ENCODE measurements around the gene PAPOLB.

The PAPOLB gene

DNA sequence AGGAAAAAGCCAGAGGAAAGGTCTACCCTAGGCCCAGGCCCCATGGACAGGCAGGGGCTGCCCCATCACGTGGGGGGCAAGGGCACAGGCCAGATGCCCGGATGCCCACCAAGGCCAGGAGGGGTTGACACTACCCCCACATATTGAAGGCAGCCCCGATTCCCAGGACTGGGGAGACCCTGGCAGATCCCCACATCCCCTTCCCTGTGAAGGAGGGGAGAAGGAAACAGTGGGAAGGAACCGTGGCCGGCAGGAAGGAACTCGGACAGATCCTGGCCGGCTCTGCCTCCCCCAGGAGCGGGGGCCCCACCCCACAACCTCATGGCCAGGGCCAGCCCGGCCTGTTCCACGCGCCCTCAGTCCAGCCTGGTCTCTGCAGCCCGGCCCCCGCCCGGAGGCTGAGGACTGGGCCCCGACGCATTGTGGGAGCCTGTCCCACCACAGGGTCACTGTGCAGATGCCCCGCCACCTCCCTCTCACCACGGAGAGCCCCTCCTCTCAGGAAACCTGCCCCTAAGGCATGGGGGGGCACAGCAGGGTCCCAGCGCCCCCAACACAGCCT is 41.3 kb downstream of the PAPOLB start:
- DNase-seq: no peak

DNA sequence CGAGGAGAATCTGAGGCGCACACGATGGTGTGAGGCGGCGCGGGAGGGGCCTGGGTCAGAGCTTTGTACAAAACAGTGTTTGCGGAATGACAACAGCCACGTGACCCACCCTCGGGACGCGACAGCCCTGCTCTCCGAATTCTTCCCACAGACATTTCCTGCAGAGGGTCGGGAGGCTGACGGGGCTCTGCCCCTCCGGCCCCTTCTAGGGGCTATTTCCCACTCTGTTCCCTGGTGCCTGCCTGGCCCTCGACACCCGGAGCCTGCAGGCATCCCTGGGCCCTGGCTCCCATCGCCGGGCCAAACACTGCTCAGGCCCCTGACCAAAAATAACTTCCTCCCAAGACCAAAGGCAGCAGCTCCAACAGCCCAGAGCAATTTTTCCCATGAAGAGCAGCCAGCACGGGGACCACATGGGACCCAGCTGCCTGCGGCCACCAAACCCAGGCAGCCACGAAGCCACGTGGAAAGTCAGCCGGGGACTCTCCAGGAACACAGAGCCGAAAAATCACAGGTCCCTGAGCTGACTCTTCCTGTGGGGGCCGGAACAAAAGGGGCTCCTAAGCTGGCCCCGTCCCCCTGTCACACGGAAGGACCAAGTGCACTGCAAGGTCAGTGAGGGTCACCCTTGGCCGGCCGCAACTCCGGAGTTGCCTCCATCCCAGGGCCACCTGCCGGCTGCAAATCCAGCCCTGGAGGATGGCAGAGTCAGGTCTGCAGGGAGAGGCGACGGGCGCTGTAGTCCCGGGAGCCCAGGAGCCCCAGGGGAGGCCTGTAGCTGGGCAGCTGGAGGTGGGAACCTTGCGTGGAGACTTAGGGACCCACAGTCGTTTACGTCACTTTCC is 42.0 kb downstream of the PAPOLB start:
- no peak for DNase-seq

DNA sequence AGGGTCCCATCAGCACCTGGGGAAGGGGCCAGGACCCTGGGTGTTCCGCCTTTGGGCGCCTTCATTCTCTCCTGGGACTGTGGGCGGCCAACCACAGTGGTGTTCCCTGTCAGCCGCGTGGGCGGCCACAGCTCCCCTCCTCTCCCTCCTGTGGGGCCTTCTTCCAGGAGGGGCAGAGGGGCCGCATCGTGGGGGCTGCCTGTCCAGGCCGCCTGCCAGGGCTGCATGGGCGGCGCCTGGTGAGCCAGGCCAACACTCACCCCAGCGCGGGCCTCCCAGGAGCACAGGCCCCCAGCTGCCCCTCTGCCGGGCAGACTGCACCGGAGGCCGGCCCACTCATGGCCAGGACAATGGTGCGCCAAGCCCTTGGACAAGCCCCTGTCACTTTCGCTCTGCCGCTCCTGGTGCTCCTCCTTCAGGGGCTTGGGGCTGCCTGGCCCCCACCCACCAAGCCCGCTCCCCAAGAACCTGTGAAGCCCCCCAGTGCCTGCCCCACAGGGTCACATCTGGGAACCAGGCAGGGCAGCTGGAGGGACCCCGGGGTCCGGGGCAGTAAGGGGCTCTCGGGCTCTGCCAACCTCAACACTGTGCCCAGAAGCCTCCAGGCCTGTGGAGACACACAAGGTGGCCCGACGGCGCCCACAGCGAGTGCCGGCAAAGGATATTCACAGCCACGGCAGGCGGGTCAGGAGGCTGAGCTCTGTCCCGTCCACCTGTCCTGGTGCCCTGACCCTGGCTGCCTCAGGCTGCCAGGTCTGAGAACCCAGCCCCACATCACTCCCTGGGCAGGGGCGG is 43.6 kb downstream of the PAPOLB start:
- no peak for DNase-seq

DNA sequence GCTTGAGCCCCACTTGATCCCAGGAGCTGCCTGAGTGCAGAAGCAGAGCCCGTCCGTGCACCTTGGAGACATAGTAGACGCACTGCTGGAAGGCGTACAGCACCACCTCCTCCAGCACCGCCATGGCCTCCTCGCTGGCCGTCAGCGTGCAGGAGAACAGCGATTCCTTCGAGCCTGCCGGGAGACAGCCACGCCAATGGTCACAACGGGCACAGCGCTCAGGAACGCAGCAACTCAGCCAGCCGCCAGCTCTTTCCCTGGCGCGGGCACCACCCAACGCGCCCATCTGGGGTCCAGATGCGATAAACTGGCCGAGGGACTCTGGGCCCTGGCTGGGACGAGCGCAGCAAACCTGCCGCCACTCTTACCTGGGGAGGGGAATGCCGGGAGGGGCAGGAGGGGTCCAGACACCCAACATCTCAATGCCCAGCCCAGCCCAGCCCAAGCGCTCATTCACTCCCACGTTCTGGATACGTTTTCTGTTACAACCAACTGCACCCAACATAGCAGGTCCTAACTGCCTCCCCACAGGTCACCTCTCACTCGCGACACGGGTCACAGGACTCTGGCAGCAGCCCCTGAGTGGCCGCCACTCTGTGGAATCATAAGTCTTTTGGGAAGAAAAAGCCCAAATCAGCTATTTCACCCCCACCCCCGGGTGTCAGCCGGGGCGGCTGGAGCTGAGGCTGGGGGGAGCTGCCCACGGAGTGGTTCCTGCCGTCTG is 44.5 kb downstream of the PAPOLB start:
- DNase-seq: no peak

DNA sequence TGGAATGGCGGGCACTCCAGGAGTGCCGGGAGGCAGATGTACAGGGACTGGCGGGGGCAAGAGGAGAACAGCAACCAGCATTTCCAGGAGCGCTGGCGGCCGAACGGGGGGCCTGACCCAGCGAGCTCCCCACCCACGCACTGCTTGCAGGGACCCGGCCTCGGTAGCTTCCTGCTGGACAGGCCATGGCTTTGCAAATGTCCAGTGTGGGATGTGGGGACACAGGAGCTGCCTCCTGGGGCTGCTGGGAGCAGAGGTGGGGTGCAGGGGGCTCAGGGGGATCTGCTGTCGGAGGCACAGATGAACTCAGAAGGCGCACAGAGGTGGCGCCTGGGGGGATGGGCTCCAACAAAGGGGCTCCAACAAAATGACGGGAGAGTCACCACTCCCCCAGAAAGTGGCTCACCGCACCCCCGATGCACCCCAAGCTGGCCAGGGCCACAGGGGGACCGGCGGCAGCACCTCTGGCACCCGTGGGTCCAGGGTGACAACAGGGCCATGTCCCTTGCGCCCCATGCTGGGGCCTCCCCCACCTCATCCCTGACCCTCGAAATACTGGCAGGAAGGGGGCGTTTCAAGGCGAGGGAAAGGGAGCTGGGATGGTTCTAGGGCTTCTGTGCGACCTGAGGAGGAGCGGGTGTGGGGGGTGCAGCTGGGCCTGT is 45.3 kb downstream of the PAPOLB start:
- no peak for DNase-seq

DNA sequence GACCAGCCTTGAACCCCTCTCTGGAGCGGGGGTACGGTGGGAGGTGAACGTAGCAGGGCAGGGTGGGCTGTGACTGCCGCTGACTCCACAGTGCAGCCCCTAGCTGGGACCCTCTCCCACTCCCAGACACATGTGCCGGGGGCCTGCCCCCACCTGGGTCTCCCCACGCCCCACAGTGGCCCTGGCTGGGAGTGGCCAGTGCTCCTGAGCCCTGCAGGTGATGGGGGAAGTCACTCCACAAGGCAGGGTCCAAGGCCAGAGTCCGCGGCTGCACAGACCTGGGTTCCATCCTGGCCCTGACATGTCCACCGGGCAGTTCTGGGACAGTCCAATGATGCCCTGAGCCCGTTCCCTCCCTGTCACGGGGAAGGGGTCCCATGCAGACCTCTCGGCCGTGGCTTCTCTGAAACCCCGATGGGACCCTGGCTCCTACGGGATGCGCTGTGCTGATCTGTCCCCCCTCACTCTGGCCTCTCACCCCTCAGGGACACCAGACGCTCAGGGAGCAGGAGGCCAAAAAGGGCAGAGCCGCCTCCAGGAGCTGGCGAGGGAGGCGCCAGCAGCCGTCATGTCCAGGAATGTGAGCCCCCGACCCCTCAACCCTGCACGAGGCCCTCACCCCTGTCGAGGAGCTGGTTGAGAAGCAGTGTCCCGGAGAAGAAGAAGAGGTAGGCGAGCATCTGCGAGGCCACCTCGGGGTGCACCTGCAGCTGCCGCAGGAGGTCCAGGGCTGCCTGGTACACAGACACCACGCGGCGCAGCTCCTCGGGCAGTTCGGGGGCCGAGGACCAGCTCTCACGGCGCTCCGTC is 46.0 kb downstream of the PAPOLB start:
- DNase-seq: no peak

DNA sequence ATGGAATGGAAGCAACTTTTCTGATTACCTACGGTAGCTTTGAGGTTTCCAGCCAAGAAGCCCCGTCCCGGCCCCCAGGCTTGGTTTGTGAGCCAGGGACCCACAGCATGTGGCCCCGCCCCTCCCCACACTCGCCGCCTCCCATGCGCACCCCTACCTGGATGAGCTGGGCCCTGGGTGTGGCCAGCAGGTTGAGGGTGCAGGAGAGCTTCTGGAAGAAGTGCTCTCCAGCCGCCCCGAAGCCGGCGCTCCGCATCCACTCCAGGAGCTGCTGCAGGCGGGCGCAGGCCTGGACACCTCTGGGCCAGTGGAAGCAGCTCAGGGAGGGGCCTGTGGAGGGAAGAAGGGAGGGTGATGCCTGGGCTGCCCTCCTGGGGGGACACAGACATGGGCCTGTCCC is 46.7 kb downstream of the PAPOLB start:
- no peak for DNase-seq

DNA sequence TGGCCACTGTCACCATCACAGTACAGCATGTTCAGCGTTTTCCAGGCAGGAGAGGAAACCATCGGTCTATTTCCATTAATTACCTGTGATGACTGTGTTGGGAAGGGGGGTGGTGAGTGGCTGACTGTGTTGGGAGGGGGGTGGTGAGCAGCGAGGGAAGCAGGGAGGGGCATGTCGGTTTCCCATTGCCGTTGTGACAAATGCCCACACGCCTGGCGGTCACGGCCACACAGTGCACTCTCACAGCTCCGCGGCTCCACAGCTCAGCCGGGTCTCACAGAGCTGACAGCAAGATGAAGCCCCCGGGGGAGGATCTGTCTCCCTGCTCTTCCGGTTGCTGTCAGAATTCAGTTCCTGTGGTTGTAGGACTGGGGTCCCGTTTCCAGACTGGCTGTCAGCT is 47.4 kb downstream of the PAPOLB start:
- no peak for DNase-seq

DNA sequence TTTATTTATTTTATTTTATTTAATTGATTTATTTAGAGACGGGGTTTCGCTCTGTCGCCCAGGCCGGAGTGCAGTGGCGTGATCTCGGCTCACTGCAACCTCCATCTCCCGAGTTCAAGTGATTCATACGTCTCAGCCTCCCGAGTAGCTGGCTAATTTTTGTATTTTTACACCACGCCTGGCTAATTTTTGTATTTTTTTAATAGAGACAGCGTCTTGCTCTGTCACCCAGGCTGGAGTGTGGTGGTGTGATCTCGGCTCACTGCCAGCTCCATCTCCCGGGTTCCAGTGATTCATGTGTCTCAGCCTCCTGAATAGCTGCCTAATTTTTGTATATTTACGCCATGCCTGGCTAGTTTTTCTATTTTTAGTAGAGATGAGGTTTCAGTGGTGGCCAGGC is 52.2 kb downstream of the PAPOLB start:
- DNase-seq: no peak

DNA sequence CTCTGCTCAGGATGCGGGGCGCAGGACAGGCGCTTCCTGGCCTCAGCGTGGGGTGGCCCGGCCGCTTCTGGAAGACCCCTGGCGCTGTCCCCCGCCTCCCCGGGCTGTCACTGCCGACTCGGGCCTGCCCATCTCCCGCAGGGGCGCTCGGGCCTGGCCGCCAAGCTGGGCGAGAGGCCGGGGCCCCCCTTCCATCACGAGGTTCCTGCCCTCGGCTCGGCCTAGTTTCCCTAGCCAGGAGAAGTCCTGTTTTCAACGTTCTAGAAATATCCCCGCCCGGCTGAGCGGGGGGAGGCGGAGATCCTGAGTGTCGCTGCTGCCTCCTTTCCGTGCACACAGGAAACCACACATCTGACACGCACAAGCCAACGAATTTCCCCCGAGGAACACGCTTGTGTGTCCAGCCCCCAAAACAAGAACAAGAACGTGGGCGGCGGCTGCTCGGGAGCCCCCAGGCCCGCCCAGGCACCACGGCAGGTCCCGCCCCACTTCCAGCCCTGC is 52.7 kb downstream of the PAPOLB start:
- DNase-seq: no peak

DNA sequence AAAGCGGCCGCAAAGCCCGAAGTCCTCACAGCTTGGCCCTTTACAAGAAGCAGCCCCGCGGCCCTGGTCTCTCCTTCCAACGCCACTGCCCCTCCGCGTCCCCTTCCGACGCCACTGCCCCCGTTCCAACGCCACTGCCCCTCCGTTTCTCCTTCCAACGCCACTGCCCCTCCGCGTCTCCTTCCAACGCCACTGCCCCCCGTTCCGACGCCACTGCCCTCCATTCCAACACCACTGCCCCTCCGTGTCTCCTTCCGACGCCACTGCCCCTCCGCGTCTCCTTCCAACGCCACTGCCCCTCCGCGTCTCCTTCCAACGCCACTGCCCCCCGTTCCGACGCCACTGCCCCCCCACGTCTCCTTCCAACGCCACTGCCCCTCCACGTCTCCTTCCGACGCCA is 53.3 kb downstream of the PAPOLB start:
- DNase-seq: no peak

DNA sequence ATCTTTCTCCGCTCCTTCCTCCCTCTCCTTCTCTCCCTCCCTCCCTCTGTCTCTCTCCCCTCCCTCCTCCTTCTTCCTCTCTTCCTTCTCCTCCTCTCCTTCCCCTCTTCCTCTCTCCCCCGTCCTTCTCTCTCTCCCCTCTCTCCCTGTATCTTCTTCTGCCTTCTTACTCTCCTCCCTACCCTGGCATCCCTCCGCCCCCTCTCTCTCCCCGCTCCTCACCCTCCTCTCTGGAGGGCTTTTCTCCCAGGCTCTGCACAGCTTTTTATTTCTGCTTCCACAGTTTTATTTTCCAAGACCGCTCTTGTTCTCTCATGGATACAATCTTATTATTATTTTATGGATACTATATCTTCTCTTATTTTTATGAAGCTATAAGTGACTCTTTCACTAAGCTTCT is 53.8 kb downstream of the PAPOLB start:
- no peak for DNase-seq

Measured in activated effector memory CD4-positive, alpha-beta T cell treated with Interleukin-2 at 50 U/mL for 16 hours (primary cell).